ENCODE results near the gene PCBP3.

DNA sequence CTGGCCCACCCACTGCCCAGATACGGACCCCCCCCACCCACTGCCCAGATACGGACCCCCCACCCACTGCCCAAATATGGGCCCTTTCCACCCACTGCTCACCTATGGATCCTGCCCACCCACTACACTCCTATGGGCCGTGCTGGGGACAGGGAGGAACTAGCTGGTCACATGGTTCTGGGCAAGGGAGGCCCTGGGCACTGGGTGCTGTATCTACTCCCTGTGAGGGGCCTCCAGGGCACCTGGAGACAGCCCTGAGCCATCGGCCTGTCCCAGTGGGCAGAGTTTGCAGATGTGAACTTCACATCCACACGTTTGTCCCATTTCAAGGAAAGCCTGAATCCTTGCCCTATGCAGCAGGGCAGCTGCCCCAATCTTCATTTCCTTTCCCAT lies 266.6 kb downstream of the PCBP3 start:
- TF ChIP-seq CHD2 (IDR thresholded peaks at IDR 0.05; ENCODE audit: low read length) (no peak), KDM4A (IDR thresholded peaks at IDR 0.05; ENCODE audit: low read depth, low read length, severe bottlenecking) (no peak), POLR2A (IDR thresholded peaks at IDR 0.05; ENCODE audit: control extremely low read depth in 1 of 2, low read depth in 2 of 2, low read length in 2 of 2) (no peak)
- TF ChIP-seq, protein P1, sequence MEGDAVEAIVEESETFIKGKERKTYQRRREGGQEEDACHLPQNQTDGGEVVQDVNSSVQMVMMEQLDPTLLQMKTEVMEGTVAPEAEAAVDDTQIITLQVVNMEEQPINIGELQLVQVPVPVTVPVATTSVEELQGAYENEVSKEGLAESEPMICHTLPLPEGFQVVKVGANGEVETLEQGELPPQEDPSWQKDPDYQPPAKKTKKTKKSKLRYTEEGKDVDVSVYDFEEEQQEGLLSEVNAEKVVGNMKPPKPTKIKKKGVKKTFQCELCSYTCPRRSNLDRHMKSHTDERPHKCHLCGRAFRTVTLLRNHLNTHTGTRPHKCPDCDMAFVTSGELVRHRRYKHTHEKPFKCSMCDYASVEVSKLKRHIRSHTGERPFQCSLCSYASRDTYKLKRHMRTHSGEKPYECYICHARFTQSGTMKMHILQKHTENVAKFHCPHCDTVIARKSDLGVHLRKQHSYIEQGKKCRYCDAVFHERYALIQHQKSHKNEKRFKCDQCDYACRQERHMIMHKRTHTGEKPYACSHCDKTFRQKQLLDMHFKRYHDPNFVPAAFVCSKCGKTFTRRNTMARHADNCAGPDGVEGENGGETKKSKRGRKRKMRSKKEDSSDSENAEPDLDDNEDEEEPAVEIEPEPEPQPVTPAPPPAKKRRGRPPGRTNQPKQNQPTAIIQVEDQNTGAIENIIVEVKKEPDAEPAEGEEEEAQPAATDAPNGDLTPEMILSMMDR (IDR thresholded peaks at IDR 0.05; ENCODE audit: control extremely low read depth in 1 of 3, insufficient read depth in 1 of 3, low read depth in 1 of 3, low read length in 3 of 3) = no peak
